SKM-1 (cell line): ENCODE data around the gene TENT5C.

ENCODE experiments used
- DNase-seq: peaks from one replicate; lab custom pipeline; 2025; ENCODE audit not compliant: unreplicated experiment; lab: John Stamatoyannopoulos, UW

TENT5C gene

DNA sequence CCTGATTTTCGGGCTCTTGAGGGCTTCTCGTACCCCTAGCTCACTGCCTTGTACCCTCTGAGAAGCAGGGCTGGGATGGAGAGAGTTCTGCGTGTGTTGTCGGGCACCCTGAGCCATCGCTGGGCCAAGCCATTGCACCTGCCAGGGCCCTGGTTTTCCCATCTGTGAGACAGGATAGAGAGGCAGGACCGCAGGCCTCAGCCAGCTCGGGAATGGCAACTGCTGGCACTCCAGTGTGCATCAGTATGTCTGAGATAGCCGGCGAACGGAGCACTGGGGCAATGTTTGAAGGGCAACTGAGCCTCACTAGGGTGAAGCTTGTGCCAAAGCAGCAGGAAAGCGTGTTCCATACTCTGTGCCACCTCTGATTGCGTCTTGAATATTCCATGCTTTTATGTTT lies 66.9 kb downstream of the TENT5C start:
- no peak for DNase-seq

DNA sequence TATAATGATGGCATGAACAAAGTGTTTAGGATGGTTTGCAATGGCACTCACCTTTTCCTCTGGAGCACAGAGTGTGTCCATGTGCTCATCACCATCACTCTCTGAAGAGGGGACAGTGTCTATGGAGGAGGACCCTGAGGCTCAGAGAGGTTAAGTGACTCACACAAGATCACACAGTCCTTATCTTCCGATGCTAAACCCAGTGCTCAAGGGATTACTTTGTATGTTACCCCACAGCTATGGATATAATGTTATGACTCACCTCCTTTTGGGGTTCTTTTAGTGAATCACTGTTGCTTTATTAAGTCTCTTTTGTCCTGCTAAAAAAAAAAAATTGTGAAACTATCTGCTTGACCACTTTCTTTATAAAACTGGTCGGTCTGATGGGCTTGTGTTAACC lies 67.6 kb downstream of the TENT5C start:
- DNase-seq: no peak

DNA sequence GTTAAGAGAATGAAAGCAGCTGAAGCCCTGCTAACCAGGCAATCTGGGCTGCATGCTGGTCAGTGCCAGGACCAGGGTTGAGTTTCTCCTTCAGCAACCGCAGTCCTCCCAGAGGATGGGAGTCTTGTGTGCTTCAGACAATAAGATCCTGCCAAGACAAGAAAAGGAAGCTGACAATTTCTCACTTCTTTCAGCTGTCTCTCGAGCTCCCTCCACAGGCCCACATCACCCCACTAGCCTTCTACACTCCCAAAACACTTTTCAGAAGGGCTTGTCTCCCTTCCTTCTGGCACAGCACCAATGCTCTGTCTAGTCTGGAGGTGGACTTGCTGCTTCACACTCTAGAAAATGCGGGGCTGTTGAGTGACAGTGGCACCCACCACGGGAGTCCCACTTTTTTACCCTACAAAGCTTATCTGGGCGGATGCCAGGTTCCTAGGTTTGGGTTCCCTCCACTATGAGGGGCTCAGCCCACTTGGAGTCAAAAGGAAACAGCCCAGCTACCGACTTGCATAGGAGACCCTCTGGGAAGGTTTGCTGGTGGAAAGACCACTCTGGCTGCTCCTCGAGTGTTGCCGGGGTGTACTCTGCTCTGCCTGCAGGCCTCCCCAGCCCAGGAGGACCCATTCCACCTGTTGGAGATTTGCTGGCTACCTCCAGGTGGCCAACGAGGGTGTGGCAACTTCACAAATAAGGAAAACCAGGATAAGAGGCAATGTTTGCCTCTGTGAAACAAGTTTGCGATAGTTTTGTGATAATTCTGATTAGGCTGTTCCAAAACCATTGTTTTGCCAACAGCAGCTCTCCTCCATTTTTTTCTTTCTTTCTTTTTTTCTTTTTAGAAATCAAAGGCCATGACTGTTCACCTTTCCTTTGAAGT lies 68.9 kb downstream of the TENT5C start:
- no peak for DNase-seq

DNA sequence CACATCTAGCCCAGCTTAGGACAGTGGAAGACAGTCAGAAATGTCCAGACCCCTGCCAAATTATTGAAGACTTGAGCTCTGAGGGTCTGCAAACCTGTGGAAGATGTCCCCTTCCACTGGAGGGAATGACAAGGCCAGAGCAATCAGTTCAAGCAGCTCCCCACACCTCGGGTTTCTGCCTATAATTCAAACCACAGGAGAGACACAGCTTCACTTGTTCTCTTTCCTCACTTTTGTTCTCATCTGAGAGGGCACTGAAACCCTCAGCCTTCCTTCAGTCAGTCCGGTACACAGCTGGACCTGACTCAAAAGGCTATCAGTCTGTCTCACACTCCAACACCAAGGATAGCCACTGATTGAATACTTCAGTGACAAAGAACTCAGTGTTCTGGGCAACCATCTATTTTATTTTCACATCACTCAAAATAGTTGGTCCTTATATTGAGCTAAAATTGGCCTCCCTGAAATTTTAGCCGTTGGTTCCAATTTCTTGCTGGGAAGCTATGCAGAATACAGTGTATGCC lies 70.1 kb downstream of the TENT5C start:
- no peak for DNase-seq

DNA sequence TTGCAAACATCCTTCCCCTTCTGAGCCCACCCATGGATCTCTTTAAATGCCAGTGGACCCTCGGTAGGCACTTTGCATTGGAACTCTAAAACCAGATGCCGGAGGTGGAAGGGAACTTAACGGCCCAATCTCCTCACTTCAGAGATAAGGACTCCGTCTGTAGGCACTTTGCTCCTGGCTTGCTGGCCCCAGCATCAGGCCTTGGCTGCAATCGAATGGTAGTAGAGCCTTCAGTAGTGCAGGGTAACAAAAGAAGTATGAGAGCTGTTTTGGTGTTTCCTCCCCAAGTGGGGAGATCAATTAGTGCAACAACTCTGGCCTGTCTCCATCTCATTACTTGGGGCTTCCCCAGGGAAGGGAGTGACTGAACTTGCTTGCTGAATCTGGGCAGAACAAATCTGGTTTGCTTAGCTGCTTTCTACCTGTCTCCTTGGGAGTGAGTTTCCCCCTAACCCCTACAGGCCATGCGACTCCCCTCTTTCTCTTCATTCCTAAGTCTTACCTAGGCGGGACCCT lies 70.8 kb downstream of the TENT5C start:
- no peak for DNase-seq
